HG03457 (cell line): ENCODE measurements around the gene SUPT4H1.

Source experiments
- ATAC-seq: cut with Tn5 transposase; IDR thresholded peaks from one replicate; pipeline ENCODE4 v1.9.1; 2021; ENCODE audit warnings: moderate number of reproducible peaks; ENCODE audit not compliant: unreplicated experiment

The SUPT4H1 gene

DNA sequence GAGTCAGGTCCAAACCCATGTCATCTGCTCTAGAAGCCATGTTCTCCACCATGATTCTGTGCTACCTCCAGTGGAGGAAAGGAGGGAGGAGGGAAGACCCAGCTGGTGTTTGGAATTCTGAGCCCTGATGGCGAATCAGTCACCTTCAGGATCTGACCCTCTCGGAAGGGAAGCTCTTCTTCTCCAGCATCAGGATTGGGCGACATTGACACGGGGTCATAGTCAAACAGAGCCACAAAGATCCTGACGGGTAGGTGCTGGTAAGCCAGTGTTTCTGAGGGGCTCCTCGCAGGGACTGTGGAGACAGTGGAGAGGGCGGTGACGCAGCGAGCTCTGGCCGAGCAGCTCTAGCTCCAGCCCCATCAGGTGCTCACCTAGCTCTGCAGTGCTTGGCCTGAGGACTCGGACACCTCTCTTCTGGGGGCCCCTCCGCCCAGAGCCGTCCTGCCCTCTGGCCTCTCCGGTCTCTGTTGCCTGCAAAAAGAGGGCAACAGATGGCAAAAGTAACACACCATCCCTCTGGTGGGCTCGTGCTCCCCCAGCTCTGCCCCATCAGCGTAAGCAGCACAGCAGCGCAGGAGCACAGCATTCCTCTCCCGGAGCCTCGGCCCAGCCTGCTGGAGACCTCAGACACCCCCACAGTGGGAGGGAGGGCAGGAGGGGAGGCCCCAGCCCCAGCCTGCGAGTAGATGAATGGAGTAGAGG, 44.4 kb downstream of the SUPT4H1 start:
- no peak for ATAC-seq

DNA sequence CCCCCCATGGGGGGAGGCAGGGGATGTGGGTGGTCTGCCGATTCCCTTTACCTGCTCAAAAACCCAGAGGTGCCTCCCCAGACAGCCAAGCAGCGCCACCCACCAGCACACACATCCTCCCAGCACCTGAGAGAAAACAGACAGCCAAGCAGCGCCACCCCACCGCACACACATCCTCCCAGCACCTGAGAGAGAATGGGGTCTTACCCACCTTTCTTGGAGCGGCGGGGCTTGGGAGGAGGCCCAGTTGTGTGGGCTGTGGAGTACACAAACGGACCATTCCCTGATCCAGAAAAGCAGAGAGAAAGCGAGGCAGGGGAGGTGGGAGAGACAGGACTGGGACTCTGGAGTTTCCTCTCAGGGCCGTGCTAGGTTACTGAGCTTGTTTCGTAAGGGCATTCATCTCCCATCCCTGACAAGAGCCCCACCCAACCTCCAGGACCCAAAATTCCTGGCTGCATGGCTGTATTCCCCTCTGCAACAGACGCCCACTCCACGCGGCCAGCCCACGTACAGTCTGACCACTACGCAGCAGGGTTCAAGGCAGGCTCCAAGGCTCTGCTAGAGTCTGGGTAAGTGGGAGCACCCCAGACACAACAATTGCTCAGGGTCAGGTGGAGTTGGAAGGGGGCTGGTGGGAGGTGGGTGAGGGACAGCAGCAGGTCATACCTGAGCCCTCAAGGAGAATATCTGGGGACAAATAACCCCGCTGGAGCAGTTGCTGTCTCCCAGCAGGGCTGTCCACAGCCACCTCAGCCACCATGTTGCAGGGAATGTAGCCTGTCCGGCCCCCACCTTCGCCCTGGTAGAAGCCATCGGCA, 45.7 kb downstream of the SUPT4H1 start:
- no peak for ATAC-seq

DNA sequence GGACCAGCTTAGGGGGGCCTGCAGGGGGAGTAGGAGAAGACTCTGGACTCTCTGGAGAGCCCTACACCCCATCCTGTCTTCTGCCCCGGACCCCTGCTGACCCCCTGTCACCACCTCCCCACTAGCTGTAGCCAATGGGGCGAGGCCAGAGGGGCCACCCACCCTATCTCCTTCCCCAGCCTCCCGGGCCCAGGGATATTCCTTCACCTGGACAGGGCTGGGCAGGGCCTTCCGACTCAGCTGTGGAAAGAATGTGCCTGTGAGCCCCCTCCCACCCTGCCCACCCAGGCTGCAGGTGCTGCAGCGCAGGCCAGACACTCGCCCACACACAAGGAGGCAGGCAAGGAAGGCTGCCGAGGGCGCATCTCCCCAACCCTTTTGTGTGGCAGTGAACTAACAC, 46.4 kb downstream of the SUPT4H1 start:
- no peak for ATAC-seq

DNA sequence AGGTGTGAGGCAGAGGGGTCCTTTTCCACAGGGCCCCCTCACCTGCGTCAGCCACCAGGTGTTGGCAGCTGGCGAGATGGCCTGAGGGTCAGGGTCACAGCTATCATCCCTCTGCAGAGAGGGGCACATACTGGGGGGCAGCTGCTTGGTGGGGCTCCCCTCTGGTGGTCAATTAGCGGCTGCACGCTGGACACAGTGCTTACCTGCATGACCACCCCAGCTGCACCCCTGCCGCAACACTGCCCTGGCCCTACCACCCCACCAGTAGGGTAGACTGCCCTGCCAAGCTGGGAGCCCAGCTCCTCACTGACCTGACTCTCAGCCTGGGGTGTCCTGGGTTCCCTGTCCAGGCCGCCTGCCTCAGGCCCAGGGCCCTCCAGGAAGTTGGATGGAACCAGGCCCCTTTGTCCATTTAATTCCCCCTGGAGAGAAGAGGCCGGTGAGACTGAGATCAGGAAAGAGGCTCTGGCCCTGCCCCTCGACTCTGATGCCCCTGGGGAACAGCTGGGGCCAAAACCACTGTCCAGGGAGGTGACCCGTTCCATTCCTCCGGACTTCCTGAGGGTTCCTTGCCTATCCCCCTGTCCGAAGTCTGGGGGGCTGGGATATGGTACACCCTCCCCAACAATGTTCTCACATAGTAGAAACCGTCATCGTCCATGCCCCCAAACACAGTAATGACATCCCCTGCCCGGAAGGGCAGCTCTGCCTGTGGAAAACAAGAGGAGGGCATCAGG, 47.1 kb downstream of the SUPT4H1 start:
- ATAC-seq = no peak

DNA sequence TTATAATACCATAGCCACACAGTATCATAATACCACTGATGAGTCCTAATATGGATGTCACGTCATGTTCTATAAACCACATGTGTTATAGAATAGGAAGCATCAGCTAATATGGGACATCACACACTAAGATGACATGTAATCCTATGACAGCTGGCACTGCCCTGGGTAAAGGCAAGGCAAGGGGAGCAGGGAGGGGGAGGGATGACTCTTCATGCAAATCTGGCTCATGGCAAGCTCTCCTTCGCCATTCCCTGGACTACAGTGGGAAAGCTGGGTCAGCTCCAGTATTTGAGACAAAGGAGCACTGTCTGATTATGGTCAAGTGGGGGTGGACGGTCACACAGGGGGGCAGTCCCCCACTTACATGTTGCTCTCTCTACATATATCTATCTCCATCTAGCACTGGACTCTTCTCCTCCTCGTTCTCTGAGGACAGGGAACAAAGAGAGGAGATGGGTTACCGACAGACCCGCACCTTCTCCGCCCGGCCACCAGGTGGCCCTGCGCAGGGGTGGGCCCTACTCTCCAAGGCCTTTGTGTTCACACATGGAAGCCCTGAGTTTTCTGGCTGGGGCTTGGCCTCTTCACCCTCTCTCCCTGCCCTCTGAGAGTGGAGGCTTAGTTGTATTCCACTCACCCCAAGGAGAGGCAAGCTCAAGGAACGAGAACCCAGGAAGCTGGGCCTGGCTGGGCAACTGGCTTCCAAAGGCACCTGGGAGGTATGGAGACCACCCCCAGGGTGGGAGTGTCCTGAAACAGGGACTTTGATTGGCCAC, 47.8 kb downstream of the SUPT4H1 start:
- no peak for ATAC-seq

DNA sequence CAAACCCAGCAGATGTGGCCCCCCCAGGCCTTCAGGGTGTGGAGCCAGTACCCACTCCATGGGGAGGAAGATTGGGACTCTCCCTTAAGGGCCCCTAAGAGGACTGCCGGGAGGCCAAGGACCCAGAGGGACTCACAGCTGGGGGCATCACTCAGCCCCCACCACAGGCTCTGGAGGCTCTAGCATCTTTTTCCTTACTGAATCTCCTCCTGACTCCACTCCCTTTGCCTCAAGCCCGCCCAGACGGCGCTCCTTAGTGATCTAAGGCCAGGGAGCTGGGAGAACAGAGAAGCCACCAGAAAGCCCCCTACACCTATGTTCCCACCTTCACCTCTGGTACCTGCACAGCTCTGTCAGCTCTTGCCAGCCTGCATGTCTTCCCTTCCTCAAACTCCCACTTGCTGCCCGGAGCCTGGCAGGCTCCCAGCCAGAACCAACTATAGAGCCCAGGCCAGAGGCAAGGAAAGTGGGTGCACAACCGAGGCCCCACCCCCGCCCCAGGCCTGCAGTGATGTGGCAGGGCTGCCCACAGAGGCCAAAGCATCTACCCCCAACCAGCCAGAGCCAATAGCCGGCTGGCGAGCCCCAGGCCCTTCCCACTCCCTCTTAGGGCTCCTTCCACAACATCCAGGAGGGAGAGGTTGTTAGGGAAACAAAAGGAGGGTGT, 48.9 kb downstream of the SUPT4H1 start:
- ATAC-seq = no peak

DNA sequence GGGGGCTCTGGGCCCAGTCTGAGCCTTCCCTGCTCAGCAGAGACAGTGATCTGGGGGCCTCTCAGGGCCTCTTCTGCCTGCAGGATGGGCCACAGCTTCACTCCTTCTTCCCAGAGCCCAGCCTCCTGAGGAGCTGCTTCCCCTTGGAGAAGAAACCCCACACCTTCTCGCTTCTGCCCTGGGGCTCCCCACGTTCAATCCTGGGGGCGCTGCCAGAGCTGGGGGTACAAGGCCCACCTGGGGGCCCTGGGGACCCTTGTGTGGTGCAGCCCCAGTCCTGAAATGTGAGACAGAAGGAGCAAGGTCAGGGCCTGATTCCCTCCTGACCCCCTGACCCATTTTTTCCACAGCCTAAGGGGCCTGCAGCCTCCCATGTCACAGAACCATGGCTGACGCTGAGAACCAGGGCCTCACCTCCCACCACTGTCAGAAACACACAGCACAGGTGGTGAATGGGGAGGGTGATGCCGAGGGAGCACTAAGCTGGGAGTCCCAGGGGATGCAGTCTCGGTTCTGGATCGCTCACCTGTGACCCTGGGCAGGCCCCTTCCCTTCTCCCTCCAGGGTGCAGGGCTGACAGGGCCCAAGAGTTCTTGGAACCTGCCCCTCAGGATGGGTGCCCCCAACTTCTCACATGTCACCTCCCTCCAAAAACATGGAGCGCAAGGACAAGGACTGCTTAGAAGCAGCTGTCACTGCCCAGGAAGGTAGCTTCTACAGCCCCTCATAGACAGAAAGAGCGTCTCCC, 49.7 kb downstream of the SUPT4H1 start:
- no peak for ATAC-seq

DNA sequence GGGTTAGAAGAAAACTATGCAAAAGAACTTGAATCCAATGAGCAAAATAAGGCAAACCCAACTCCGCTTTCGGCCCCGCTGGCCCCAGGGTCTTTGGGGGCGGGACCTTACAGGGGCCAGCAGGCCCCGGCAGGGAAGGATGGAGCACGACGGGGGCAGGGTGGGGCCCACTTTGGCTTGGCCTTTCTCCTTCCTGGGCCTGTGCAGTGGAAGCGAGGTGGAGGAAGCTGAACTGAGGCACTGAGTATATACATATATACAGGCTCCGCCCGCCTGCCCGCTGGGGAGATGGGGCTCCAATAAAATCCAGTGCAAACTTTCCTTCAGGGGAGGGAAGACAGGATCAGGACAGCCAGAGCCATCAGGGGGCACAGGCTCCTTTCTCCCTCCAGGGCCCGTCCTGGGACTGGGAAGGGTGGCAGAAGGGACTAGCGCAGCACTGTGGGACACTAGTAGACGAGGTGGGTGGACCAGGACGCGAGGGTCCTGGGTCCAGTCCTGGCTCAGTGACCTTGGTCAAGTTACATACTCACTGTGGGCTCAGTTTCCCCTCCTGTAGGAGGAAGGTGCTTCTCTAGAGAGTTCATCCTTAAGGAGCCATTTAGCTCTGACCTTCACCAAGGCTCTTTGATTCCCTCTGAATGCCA, 50.4 kb downstream of the SUPT4H1 start:
- ATAC-seq = no peak

DNA sequence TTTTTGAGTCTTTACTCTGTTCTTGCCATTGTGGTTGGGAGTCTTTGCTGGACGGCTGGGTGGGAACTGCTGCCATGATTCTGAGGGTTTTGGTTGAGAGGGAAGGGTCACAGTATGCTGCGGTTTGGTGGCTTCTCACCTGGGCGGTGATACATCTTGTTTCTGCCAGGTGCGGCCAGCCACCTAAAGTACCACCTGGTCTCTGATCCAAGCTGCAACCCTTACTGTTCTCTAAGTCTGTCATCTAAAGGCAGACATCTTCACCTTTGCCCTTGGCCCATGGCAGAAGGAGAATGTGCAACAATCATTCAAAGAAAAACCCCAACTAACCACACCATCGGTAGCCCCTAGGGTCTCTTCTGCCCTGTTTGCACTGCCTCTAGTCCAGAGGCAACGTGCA, 51.7 kb downstream of the SUPT4H1 start:
- no peak for ATAC-seq
